Ovary (tissue), 9 donors: ENCODE measurements around the gene SLC27A6. TPM values are rescaled to one million over a fixed set of nuclear protein-coding genes. Genes with fewer than 3 reads are reported as not detected.

ENCODE experiments used
- DNase-seq, 5 donors: peaks; one replicate each; pipeline ENCODE4 v3.0.0-alpha.2; 2019 to 2020
- H3K27ac ChIP-seq, 2 donors: fragments of 200-600 bp; one replicate each; pipeline versions ENCODE4 v1.5.1 to v1.8.0; 2019 to 2022
- H3K27me3 ChIP-seq: fragments of 200-600 bp; one replicate; pipeline ENCODE4 v1.8.0; 2022
- H3K36me3 ChIP-seq: fragments of 200-600 bp; sonication (generic); one replicate; pipeline ENCODE4 v1.5.1; 2019
- H3K4me1 ChIP-seq: one replicate; pipeline ENCODE4 v1.8.1; 2013; ENCODE audit warnings: mild to moderate bottlenecking, moderate library complexity; ENCODE audit not compliant: insufficient read depth
- H3K4me3 ChIP-seq: fragments of 200-600 bp; sonication (generic); one replicate; pipeline ENCODE4 v1.5.1; 2017
- H3K9me3 ChIP-seq, 2 donors: fragments of 200-600 bp in 1 of 2; sonication (generic) in 1 of 2; one replicate each; pipeline versions ENCODE4 v1.5.1 to v1.8.1; 2013 to 2019; ENCODE audit warnings: mild to moderate bottlenecking in 1 of 2, moderate library complexity in 1 of 2
- CTCF ChIP-seq, 3 donors: fragments of 450-650 bp in 2 of 3; fragments of 200-600 bp in 1 of 3; IDR thresholded peaks; one replicate each; pipeline versions ENCODE4 v1.5.1 to v1.8.0; 2016 to 2022; ENCODE audit warnings: antibody characterized with exemption in 3 of 3, mild to moderate bottlenecking in 1 of 3
- EP300 ChIP-seq: sonication (generic); formaldehyde crosslinking; IDR thresholded peaks from one replicate; pipeline ENCODE4 v1.6.1; 2017; ENCODE audit warnings: antibody characterized with exemption
- POLR2A ChIP-seq: fragments of 450-650 bp; IDR thresholded peaks from one replicate; pipeline ENCODE4 v1.6.1; 2017; ENCODE audit warnings: antibody characterized with exemption, mild to moderate bottlenecking, moderate library complexity
- WGBS, 3 donors: extraction: QIAGEN DNeasy Blood & Tissue Kit in 1 of 3; methylation state at CpG; one replicate each; pipeline versions ENCODE4 v1.1.5 to v1.1.7; 2013 to 2017; 5-methylcytosine and 5-hydroxymethylcytosine counted together
- intact Hi-C, 4 donors: fragments of 100-400 bp; cut with DNase I; formaldehyde crosslinking; loops; one replicate each; pipeline versions ENCODE4 v1.11.0 to v1.15.1; 2022 to 2023
- polyA plus RNA-seq, 2 donors: library from polyadenylated mRNA; stranded (reverse); fragments of 200-250 nt in 1 of 2; fragments of 350-450 nt in 1 of 2; fragmentation: Illumina TruSeq in 1 of 2; extraction: RNeasy Lipid Tissue Mini Kit (QIAGEN cat#74804) in 1 of 2; gene quantifications; one replicate each; pipeline ENCODE4 v1.2.3, GENCODE V29; 2013 to 2014
- total RNA-seq, 7 donors: library from RNA; depleted of rRNA in 2 of 7; stranded (reverse); fragments of >200 nt in 2 of 7; fragmentation: NEBNext Ultra II Directional in 3 of 7; extraction: Animal tissue kit (Norgen Biotek cat#: 25700) in 3 of 7; gene quantifications; one replicate each; pipeline versions ENCODE4 v1.1.0 to v1.2.4, GENCODE V29; 2016 to 2023
- donor health status: DM: no; HTN: no; CAD: no; lungs with moderate emphysema.
- donor health status: DM: no; HTN: no; CAD: no.
- donor health status: Bipolar disorder and iron deficiency.
- donor health status: DM: yes; HTN: yes; CAD: no.
- donor health status: DM: no; HTN: no; CAD: no.
- donor health status: DM: yes; HTN: yes; CAD: no.

SLC27A6 gene
- total and polyA plus RNA-seq, 9 donors: 4.8 to 22.2 (median 7.2) TPM

- H3K4me3 ChIP-seq: no peak overlapping the region
- WGBS, 3 donors: 86 to 94% (median 87%) methylated on average over 3 of the region's 3 CpGs
- intact Hi-C loops: loop anchor here in 2 of 4 donors (5.0 to 10.0 kb wide), 2 partner anchors 150 to 153 kb away; no protein-coding TSS in a partner anchor
- no peaks in the 10 kb centered on the region for H3K27me3 ChIP-seq
- no peaks in the 10 kb centered on the region for H3K36me3 ChIP-seq
- no peaks in the 10 kb centered on the region for H3K4me1 ChIP-seq
- TF ChIP-seq POLR2A (no peak), CTCF (IDR thresholded peaks at IDR 0.05) (no peak)
- DNase-seq: no peak
- H3K27ac ChIP-seq: no peak overlapping the region
- no peaks in the 10 kb centered on the region for H3K9me3 ChIP-seq
These were observed 92.0 kb downstream of the SLC27A6 start for GRCh38 chr5:129057329-129057728.

- Histone ChIP-seq H3K27ac (no peak overlapping the region), H3K4me3 (no peak overlapping the region), H3K9me3 (no peaks in the 10 kb centered on the region), H3K36me3 (no peaks in the 10 kb centered on the region), H3K27me3 (no peaks in the 10 kb centered on the region), H3K4me1 (no peaks in the 10 kb centered on the region)
- 80 to 84% (median 82%) methylated on average over 2 of the region's 2 CpGs for WGBS, 3 donors
- intact Hi-C loops: no loop called here
- no peak for TF ChIP-seq POLR2A
- no peak for TF ChIP-seq CTCF (IDR thresholded peaks at IDR 0.05)
- no peak for TF ChIP-seq EP300
- no peak for DNase-seq
These were observed 96.6 kb downstream of the SLC27A6 start for GRCh38 chr5:129061849-129062248.

GRCh38 chr5:129063483-129064113, 98.3 kb downstream of the SLC27A6 start:
- H3K27ac ChIP-seq: no peak overlapping the region

GRCh38 chr5:129065721-129066120, 100.4 kb downstream of the SLC27A6 start:
- H3K27ac ChIP-seq: no peak overlapping the region
- no peak for TF ChIP-seq EP300
- TF ChIP-seq CTCF (IDR thresholded peaks at IDR 0.05): no peak
- TF ChIP-seq POLR2A: no peak
- H3K4me3 ChIP-seq: no peak overlapping the region
- no peaks in the 10 kb centered on the region for H3K27me3 ChIP-seq
- H3K9me3 ChIP-seq: no peaks in the 10 kb centered on the region
- DNase-seq: no peak
- 93 to 97% (median 95%) methylated on average over 2 of the region's 2 CpGs for WGBS, 3 donors
- no peaks in the 10 kb centered on the region for H3K4me1 ChIP-seq
- H3K36me3 ChIP-seq: no peaks in the 10 kb centered on the region
- intact Hi-C loops: no loop called here

More at GRCh38 chr5:129063483-129064113, 98.3 kb downstream of the SLC27A6 start:
- no peak overlapping the region for H3K4me3 ChIP-seq
- intact Hi-C loops: no loop called here
- H3K4me1 ChIP-seq: no peaks in the 10 kb centered on the region
- no peak for DNase-seq
- no peaks in the 10 kb centered on the region for H3K27me3 ChIP-seq
- TF ChIP-seq CTCF (IDR thresholded peaks at IDR 0.05) (no peak), EP300 (no peak), POLR2A (no peak)
- 45 to 70% (median 69%) methylated on average over 1 of the region's 1 CpG for WGBS, 3 donors
- H3K9me3 ChIP-seq: no peaks in the 10 kb centered on the region
- H3K36me3 ChIP-seq: no peaks in the 10 kb centered on the region
